ENCODE measurements around the gene SOX5.

DNA sequence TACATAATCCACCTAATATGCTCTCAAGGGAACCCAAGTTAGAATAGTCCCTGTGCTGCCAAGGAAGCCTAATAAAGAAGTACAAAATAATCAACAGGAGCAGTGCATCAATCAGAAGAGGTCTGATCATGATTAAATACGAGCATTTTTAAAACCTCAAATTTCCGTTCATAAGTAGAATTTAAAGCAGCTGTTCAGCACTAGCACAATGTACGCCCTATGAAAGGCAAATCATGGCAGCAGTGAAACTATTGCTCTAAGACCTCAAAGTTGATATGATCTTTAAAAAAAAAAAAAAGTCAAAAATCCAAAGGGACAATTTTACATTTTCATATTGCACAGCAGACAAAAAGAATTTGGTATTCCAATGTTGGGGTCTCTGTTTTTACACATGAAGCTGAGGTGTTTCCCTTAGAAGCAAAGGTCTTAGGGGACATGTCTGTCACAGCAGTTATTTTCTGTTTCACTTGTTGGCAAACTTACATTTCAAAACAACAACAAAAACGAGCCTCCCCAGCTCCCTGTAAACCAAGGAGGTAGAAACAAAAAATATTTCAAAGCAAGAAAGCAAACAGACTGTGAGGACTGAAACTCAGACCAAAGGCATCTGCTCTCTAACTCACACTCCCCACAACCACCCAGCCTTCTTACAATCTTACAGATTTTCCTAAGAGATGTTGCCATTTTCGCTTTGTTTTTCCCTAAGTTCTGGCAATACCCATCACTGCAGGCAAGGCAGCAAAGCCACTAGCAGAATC is 28.2 kb downstream of the SOX5 start:
- TF ChIP-seq, protein P1, sequence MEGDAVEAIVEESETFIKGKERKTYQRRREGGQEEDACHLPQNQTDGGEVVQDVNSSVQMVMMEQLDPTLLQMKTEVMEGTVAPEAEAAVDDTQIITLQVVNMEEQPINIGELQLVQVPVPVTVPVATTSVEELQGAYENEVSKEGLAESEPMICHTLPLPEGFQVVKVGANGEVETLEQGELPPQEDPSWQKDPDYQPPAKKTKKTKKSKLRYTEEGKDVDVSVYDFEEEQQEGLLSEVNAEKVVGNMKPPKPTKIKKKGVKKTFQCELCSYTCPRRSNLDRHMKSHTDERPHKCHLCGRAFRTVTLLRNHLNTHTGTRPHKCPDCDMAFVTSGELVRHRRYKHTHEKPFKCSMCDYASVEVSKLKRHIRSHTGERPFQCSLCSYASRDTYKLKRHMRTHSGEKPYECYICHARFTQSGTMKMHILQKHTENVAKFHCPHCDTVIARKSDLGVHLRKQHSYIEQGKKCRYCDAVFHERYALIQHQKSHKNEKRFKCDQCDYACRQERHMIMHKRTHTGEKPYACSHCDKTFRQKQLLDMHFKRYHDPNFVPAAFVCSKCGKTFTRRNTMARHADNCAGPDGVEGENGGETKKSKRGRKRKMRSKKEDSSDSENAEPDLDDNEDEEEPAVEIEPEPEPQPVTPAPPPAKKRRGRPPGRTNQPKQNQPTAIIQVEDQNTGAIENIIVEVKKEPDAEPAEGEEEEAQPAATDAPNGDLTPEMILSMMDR (IDR thresholded peaks at IDR 0.05) = no peak
- no peak for TF ChIP-seq EZH2 (IDR thresholded peaks at IDR 0.05; ENCODE audit: borderline replicate concordance, insufficient read depth, low read depth, low read length, poor library complexity, severe bottlenecking)

Measured in B cell (primary cell).